NCI-H526 (cell line): ENCODE measurements around the gene CFAP210.

Source experiments
- DNase-seq, 2 experiments: peaks; one replicate each; lab custom pipeline; 2025; lab: John Stamatoyannopoulos, UW

Gene CFAP210

GRCh38 chr2:169694113-169694893, at the start of gene CFAP210, which contains the start of gene PHOSPHO2:
CFAP210 (minus strand) TSS chr2:169694405; CDS start chr2:169694327, 78 bp downstream.
PHOSPHO2 (plus strand) TSS chr2:169694469; CDS start chr2:169700972, 6,503 bp downstream.
- peak; percentile 97 to 98 for DNase-seq

- no peak for DNase-seq
These were observed 49.3 kb upstream of the CFAP210 start for GRCh38 chr2:169743549-169743948.

- DNase-seq: no peak
These were observed 45.1 kb upstream of the CFAP210 start for GRCh38 chr2:169739351-169739750.

- no peak for DNase-seq
These were observed 44.5 kb upstream of the CFAP210 start for GRCh38 chr2:169738566-169739229.

GRCh38 chr2:169736902-169737301, 42.7 kb upstream of the CFAP210 start:
- no peak for DNase-seq

- DNase-seq: no peak
These were observed 41.4 kb upstream of the CFAP210 start for GRCh38 chr2:169735623-169736022.

- peak in 1 of 2 experiments; percentile 68 for DNase-seq
These were observed 40.1 kb upstream of the CFAP210 start for GRCh38 chr2:169734169-169734847.

GRCh38 chr2:169732583-169733358, 38.6 kb upstream of the CFAP210 start:
- DNase-seq: no peak

- DNase-seq: no peak
These were observed 37.9 kb upstream of the CFAP210 start for GRCh38 chr2:169732075-169732474.

- peak in 1 of 2 experiments; percentile 22 for DNase-seq
These were observed 35.0 kb upstream of the CFAP210 start for GRCh38 chr2:169729274-169729605.

- no peak for DNase-seq
These were observed 32.9 kb upstream of the CFAP210 start for GRCh38 chr2:169727065-169727464.

- no peak for DNase-seq
These were observed 26.8 kb upstream of the CFAP210 start for GRCh38 chr2:169721016-169721415.

GRCh38 chr2:169718930-169719504, 24.8 kb upstream of the CFAP210 start:
- no peak for DNase-seq

- no peak for DNase-seq
These were observed 23.5 kb upstream of the CFAP210 start for GRCh38 chr2:169717691-169718063.

GRCh38 chr2:169716938-169717690, 22.9 kb upstream of the CFAP210 start:
- DNase-seq: peak in 1 of 2 experiments; percentile 13

- DNase-seq: no peak
These were observed 22.2 kb upstream of the CFAP210 start for GRCh38 chr2:169716238-169716886.

GRCh38 chr2:169715379-169716237, 21.4 kb upstream of the CFAP210 start:
- peak in 1 of 2 experiments; percentile 23 for DNase-seq

GRCh38 chr2:169714699-169715098, 20.5 kb upstream of the CFAP210 start:
- DNase-seq: no peak

- no peak for DNase-seq
These were observed 19.1 kb upstream of the CFAP210 start for GRCh38 chr2:169713331-169713730.
